PFSK-1 (cell line): Measurements from ENCODE around the gene SPTBN1.

Source experiments
- FOXP2 ChIP-seq: optimal IDR thresholded peaks from 2 replicates; pipeline ENCODE3; 2011; ENCODE audit warnings: borderline replicate concordance, control low read depth, inconsistent platforms; ENCODE audit not compliant: insufficient read depth; ENCODE audit errors: extremely low read length, extremely low read depth
- POLR2AphosphoS5 ChIP-seq: IDR thresholded peaks from 2 replicates; pipeline ENCODE4 v1.6.1; 2012; ENCODE audit warnings: low read depth, mild to moderate bottlenecking, control low read depth, low read length, moderate library complexity
- REST ChIP-seq, 2 experiments: IDR thresholded peaks; 2 replicates each; pipeline versions ENCODE4 v1.6.1 to v1.8.0; 2011 to 2012; ENCODE audit warnings: low read depth in 2 of 2, low read length in 2 of 2, control low read depth in 1 of 2, inconsistent platforms in 1 of 2, mild to moderate bottlenecking in 1 of 2, moderate library complexity in 1 of 2; ENCODE audit not compliant: insufficient read depth in 1 of 2
- TAF1 ChIP-seq: IDR thresholded peaks from 2 replicates; pipeline ENCODE4 v1.6.1; 2012; ENCODE audit warnings: low read length, control low read depth, borderline replicate concordance; ENCODE audit not compliant: insufficient read depth

DNA sequence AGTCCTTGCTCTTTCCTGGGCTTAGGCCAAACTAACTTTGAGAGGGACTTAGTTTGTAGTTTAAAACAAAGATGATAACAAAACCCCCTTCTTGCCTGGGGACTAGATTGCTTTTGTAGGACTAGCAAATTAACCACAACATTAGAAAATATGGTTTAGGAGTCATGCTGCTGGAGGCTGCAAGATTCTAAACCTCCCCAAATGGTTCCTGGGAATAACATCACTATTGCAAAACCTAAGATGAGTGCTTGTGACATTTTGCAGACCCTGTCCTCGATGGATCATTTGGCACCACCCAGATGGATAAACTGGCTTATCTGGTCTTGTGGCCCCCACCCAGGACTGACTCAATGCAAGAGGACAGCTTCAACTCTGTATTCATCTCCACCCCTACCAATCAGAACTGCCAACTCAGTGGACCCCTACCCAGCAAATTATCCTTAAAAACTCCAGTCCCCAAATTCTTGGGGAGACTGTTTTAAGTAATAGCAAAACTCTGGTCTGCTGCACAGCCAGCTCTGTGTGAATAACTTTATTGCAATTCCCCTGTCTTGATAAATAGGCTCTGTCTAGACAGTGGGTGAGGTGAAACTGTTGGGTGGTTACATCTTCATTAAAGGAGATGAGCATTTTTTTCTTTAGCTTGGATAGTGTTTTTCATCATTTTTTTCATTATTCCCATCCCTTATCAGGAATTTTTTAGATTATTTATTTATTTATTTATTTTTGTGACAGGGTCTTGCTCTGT, 58.9 kb downstream of the SPTBN1 start:
- TF ChIP-seq POLR2AphosphoS5 (no peak), TAF1 (no peak), REST (IDR thresholded peaks at IDR 0.05; ENCODE audit: insufficient read depth in 1 of 2, low read depth in 2 of 2, low read length in 2 of 2) (no peak), FOXP2 (no peak)
